ENCODE results near the gene PATJ.

- TF ChIP-seq, protein P1, sequence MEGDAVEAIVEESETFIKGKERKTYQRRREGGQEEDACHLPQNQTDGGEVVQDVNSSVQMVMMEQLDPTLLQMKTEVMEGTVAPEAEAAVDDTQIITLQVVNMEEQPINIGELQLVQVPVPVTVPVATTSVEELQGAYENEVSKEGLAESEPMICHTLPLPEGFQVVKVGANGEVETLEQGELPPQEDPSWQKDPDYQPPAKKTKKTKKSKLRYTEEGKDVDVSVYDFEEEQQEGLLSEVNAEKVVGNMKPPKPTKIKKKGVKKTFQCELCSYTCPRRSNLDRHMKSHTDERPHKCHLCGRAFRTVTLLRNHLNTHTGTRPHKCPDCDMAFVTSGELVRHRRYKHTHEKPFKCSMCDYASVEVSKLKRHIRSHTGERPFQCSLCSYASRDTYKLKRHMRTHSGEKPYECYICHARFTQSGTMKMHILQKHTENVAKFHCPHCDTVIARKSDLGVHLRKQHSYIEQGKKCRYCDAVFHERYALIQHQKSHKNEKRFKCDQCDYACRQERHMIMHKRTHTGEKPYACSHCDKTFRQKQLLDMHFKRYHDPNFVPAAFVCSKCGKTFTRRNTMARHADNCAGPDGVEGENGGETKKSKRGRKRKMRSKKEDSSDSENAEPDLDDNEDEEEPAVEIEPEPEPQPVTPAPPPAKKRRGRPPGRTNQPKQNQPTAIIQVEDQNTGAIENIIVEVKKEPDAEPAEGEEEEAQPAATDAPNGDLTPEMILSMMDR (conservative IDR thresholded peaks at IDR 0.05; ENCODE audit: low read depth, low read length): no peak
- no peak for TF ChIP-seq EZH2phosphoT487 (IDR thresholded peaks at IDR 0.05; ENCODE audit: borderline replicate concordance, low read length)
Measured at GRCh38 chr1:62012095-62012494, 269.8 kb downstream of the PATJ start.
